HepG2 (cell line): ENCODE data around the gene RAB1B. TPM values are rescaled to one million over a fixed set of nuclear protein-coding genes. Genes with fewer than 3 reads are reported as not detected.
A peak's percentile ranks its signal among the peaks of the same experiment; 100 is the strongest.

Experiments
- ARNTL ChIP-seq: sonication (generic); formaldehyde crosslinking; IDR thresholded peaks from 2 replicates; pipeline ENCODE4 v1.4.0; 2020; ENCODE audit warnings: mild to moderate bottlenecking, missing genetic modification reagents
- HNRNPK ChIP-seq: fragments of 200-400 bp; formaldehyde crosslinking; IDR thresholded peaks from 2 replicates; pipeline ENCODE4 v1.6.1; 2018; ENCODE audit warnings: low read length, low read depth, moderate library complexity, mild to moderate bottlenecking; ENCODE audit not compliant: poor library complexity, severe bottlenecking
- IKZF4 ChIP-seq: sonication (generic); formaldehyde crosslinking; IDR thresholded peaks from 2 replicates; pipeline ENCODE4 v1.5.1; 2020; ENCODE audit warnings: borderline replicate concordance, mild to moderate bottlenecking, low read depth, missing genetic modification reagents; ENCODE audit errors: not compliant biosample characterization
- KMT2A ChIP-seq: sonication (generic); formaldehyde crosslinking; IDR thresholded peaks from 2 replicates; pipeline ENCODE4 v1.4.0; 2020; ENCODE audit warnings: missing genetic modification reagents
- MNT ChIP-seq: fragments of 450-650 bp; IDR thresholded peaks from 2 replicates; pipeline ENCODE4 v1.6.1; 2016
- PHF8 ChIP-seq: sonication (generic); formaldehyde crosslinking; IDR thresholded peaks from 2 replicates; pipeline ENCODE4 v1.5.0; 2020; ENCODE audit warnings: missing genetic modification reagents
- REXO4 ChIP-seq: sonication (generic); formaldehyde crosslinking; IDR thresholded peaks from 2 replicates; pipeline ENCODE4 v1.8.0; 2022; ENCODE audit warnings: missing genetic modification reagents, mild to moderate bottlenecking, borderline replicate concordance
- RFXAP ChIP-seq: sonication (generic); formaldehyde crosslinking; IDR thresholded peaks from 2 replicates; pipeline ENCODE4 v1.4.0; 2020; ENCODE audit warnings: missing genetic modification reagents, borderline replicate concordance
- SOX6 ChIP-seq, 2 experiments: fragments of 450-650 bp in 1 of 2; sonication (generic) in 1 of 2; formaldehyde crosslinking in 1 of 2; IDR thresholded peaks; 2 replicates each; pipeline versions ENCODE4 v1.4.0 to v1.6.1; 2017 to 2020; ENCODE audit warnings: antibody characterized with exemption in 1 of 2, mild to moderate bottlenecking in 1 of 2, missing genetic modification reagents in 1 of 2
- SRSF1 ChIP-seq: fragments of 200-400 bp; formaldehyde crosslinking; optimal IDR thresholded peaks from 2 replicates; pipeline ENCODE3; 2017; ENCODE audit warnings: mild to moderate bottlenecking, low read depth, low read length, moderate library complexity
- TEAD3 ChIP-seq: optimal IDR thresholded peaks from 2 replicates; pipeline ENCODE3; 2016; ENCODE audit warnings: borderline replicate concordance
- TFAP4 ChIP-seq: sonication (generic); IDR thresholded peaks from 2 replicates; pipeline ENCODE4 v1.6.1; 2016; ENCODE audit warnings: low read depth, borderline replicate concordance
- YY1 ChIP-seq: IDR thresholded peaks from 2 replicates; pipeline ENCODE4 v1.6.1; 2011; ENCODE audit warnings: low read length, low read depth, moderate library complexity, mild to moderate bottlenecking; ENCODE audit not compliant: insufficient read depth, insufficient replicate concordance
- ZBTB3 ChIP-seq: sonication (generic); formaldehyde crosslinking; IDR thresholded peaks from 2 replicates; pipeline ENCODE4 v1.4.0; 2020; ENCODE audit warnings: low read depth, mild to moderate bottlenecking, moderate library complexity, missing genetic modification reagents, borderline replicate concordance
- ZFX ChIP-seq: sonication (generic); formaldehyde crosslinking; IDR thresholded peaks from 2 replicates; pipeline ENCODE4 v1.4.0; 2020; ENCODE audit warnings: mild to moderate bottlenecking, low read depth, missing genetic modification reagents, moderate library complexity
- ZKSCAN8 ChIP-seq: IDR thresholded peaks from 2 replicates; pipeline ENCODE4 v1.6.1; 2016; ENCODE audit warnings: borderline replicate concordance, missing genetic modification reagents, missing compliant biosample characterization
- ZNF7 ChIP-seq: IDR thresholded peaks from 2 replicates; pipeline ENCODE4 v1.6.1; 2016; ENCODE audit warnings: missing biosample characterization, missing genetic modification reagents
- ZNF75D ChIP-seq: sonication (generic); formaldehyde crosslinking; IDR thresholded peaks from 2 replicates; pipeline ENCODE4 v1.8.1; 2023; ENCODE audit warnings: missing genetic modification reagents, mild to moderate bottlenecking, borderline replicate concordance
- ZNF773 ChIP-seq: sonication (generic); formaldehyde crosslinking; IDR thresholded peaks from 2 replicates; pipeline ENCODE4 v1.4.0; 2020; ENCODE audit warnings: missing genetic modification reagents, borderline replicate concordance
- ZNF782 ChIP-seq: sonication (generic); formaldehyde crosslinking; IDR thresholded peaks from 2 replicates; pipeline ENCODE4 v1.4.0; 2020; ENCODE audit warnings: missing genetic modification reagents, mild to moderate bottlenecking, borderline replicate concordance
- polyA plus RNA-seq, 8 experiments: library from polyadenylated mRNA; depleted of rRNA in 3 of 8; stranded (reverse) in 7 of 8; unstranded in 1 of 8; fragments of >200 nt; fragmentation: Illumina TruSeq in 4 of 8; extraction: Trizol in 4 of 8; gene quantifications; 2 replicates each; pipeline versions ENCODE4 v1.2.1 to v1.2.3, GENCODE V29; 2011 to 2016; ENCODE audit warnings: low read depth in 4 of 8, missing spikeins in 1 of 8, mixed read lengths in 1 of 8; ENCODE audit not compliant: insufficient read depth in 1 of 8
- total RNA-seq, 5 experiments: library from RNA; depleted of rRNA; stranded (reverse); fragments of >200 nt; fragmentation: Illumina TruSeq; extraction: Trizol; gene quantifications; 2 replicates each; pipeline ENCODE4 v1.2.3, GENCODE V29; 2016; ENCODE audit warnings: low read depth in 1 of 5
- TF ChIP-seq, protein P1 (sequence below): sonication (generic); formaldehyde crosslinking; IDR thresholded peaks from 2 replicates; pipeline ENCODE4 v1.4.0; 2020; ENCODE audit warnings: missing genetic modification reagents
- TF ChIP-seq, protein P2 (sequence below): sonication (generic); formaldehyde crosslinking; IDR thresholded peaks from 2 replicates; pipeline ENCODE4 v1.5.1; 2020; ENCODE audit warnings: mild to moderate bottlenecking, moderate library complexity, missing genetic modification reagents

Gene RAB1B
- total and polyA plus RNA-seq, 2 of the 13 experiments (the other 11 are each of a cell fraction or from before 2014, with no cell fraction given): 77.9 to 87.9 TPM

GRCh38 chr11:66222358-66223149 lies 45.9 kb upstream of the RAB1B start (continued):
- TF ChIP-seq, protein P1, sequence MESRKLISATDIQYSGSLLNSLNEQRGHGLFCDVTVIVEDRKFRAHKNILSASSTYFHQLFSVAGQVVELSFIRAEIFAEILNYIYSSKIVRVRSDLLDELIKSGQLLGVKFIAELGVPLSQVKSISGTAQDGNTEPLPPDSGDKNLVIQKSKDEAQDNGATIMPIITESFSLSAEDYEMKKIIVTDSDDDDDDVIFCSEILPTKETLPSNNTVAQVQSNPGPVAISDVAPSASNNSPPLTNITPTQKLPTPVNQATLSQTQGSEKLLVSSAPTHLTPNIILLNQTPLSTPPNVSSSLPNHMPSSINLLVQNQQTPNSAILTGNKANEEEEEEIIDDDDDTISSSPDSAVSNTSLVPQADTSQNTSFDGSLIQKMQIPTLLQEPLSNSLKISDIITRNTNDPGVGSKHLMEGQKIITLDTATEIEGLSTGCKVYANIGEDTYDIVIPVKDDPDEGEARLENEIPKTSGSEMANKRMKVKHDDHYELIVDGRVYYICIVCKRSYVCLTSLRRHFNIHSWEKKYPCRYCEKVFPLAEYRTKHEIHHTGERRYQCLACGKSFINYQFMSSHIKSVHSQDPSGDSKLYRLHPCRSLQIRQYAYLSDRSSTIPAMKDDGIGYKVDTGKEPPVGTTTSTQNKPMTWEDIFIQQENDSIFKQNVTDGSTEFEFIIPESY (CRISPR knock-in tag): 0 out of 2 replicates have a peak, but pooled peaks have one; percentile 43
- TF ChIP-seq HNRNPK: no peak
- peak; percentile 61; the same call in 1 of the 2 replicates for TF ChIP-seq RFXAP (CRISPR knock-in tag)
- peak; percentile 73; the same call in 1 of the 2 replicates for TF ChIP-seq ZKSCAN8
- no peak for TF ChIP-seq REXO4 (CRISPR knock-in tag)
- TF ChIP-seq ZNF782: peak; percentile 58; the same call in 1 of the 2 replicates
- TF ChIP-seq YY1: peak; percentile 45
- TF ChIP-seq PHF8: 0 out of 2 replicates have a peak, but pooled peaks have one; percentile 25
- TF ChIP-seq IKZF4 (CRISPR knock-in tag): no peak
- 0 out of 2 replicates have a peak, but pooled peaks have one; percentile 56 for TF ChIP-seq ARNTL (CRISPR knock-in tag)
- peak; percentile 62 for TF ChIP-seq MNT
- peak; percentile 58 for TF ChIP-seq TEAD3 (CRISPR knock-in tag)
- TF ChIP-seq KMT2A: peak; percentile 58; the same call in 1 of the 2 replicates
- no peak for TF ChIP-seq SOX6 (IDR thresholded peaks at IDR 0.05)
- peak; percentile 30; the same call in 1 of the 2 replicates for TF ChIP-seq SOX6 (CRISPR knock-in tag; IDR thresholded peaks at IDR 0.05)
- TF ChIP-seq, protein P2, sequence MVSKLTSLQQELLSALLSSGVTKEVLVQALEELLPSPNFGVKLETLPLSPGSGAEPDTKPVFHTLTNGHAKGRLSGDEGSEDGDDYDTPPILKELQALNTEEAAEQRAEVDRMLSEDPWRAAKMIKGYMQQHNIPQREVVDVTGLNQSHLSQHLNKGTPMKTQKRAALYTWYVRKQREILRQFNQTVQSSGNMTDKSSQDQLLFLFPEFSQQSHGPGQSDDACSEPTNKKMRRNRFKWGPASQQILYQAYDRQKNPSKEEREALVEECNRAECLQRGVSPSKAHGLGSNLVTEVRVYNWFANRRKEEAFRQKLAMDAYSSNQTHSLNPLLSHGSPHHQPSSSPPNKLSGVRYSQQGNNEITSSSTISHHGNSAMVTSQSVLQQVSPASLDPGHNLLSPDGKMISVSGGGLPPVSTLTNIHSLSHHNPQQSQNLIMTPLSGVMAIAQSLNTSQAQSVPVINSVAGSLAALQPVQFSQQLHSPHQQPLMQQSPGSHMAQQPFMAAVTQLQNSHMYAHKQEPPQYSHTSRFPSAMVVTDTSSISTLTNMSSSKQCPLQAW: no peak
- no peak for TF ChIP-seq SRSF1
- no peak for TF ChIP-seq TFAP4
- TF ChIP-seq ZNF7 (CRISPR knock-in tag): no peak
- no peak for TF ChIP-seq ZNF773
- TF ChIP-seq ZBTB3 (CRISPR knock-in tag): no peak
- peak; percentile 49; the same call in 1 of the 2 replicates for TF ChIP-seq ZFX (CRISPR knock-in tag)
- TF ChIP-seq ZNF75D (CRISPR knock-in tag): no peak
